Epithelial cell of prostate (primary cell): ENCODE data around the gene DPP10.

Experiments
- DNase-seq: peaks from one replicate; pipeline ENCODE4 v3.0.0-alpha.2; 2011; ENCODE audit warnings: low read depth, low spot score
- H3K27ac ChIP-seq: fragments of 450-650 bp; 2 replicates; pipeline ENCODE4 v1.5.1; 2017; ENCODE audit warnings: mild to moderate bottlenecking

DPP10 gene

GRCh38 chr2:115757286-115757685 lies 1314.8 kb downstream of the DPP10 start:
- H3K27ac ChIP-seq, result no peak overlapping the region
- DNase-seq, result no peak

GRCh38 chr2:115763601-115764000 lies 1321.2 kb downstream of the DPP10 start:
- no peak overlapping the region for H3K27ac ChIP-seq
- DNase-seq, result no peak

- no peak for DNase-seq
- H3K27ac ChIP-seq, result no peak overlapping the region
Observed at GRCh38 chr2:115771516-115771915, 1329.1 kb downstream of the DPP10 start.

- no peak for DNase-seq
- H3K27ac ChIP-seq, result no peak overlapping the region
Observed at GRCh38 chr2:115774361-115774760, 1331.9 kb downstream of the DPP10 start.

- H3K27ac ChIP-seq, result no peak overlapping the region
- no peak for DNase-seq
Observed at GRCh38 chr2:115779085-115779632, 1336.7 kb downstream of the DPP10 start.

- H3K27ac ChIP-seq, result no peak overlapping the region
- DNase-seq, result no peak
Observed at GRCh38 chr2:115782286-115782685, 1339.8 kb downstream of the DPP10 start.

- no peak for DNase-seq
- no peak overlapping the region for H3K27ac ChIP-seq
Observed at GRCh38 chr2:115796078-115796477, 1353.6 kb downstream of the DPP10 start.

- DNase-seq, result no peak
- no peak overlapping the region for H3K27ac ChIP-seq
Observed at GRCh38 chr2:115807276-115807675, 1364.8 kb downstream of the DPP10 start.

- H3K27ac ChIP-seq, result no peak overlapping the region
- DNase-seq, result no peak
Observed at GRCh38 chr2:115825912-115826311, 1383.5 kb downstream of the DPP10 start.

- no peak for DNase-seq
- H3K27ac ChIP-seq, result no peak overlapping the region
Observed at GRCh38 chr2:115833196-115833595, 1390.8 kb downstream of the DPP10 start.

- no peak for DNase-seq
- no peak overlapping the region for H3K27ac ChIP-seq
Observed at GRCh38 chr2:115838539-115838938, 1396.1 kb downstream of the DPP10 start.

- DNase-seq, result no peak
Observed at GRCh38 chr2:115842306-115842705, 1399.9 kb downstream of the DPP10 start.

GRCh38 chr2:115848192-115848591 lies 1405.8 kb downstream of the DPP10 start:
- no peak for DNase-seq
- no peak overlapping the region for H3K27ac ChIP-seq

More at GRCh38 chr2:115842306-115842705, 1399.9 kb downstream of the DPP10 start:
- no peak overlapping the region for H3K27ac ChIP-seq

GRCh38 chr2:115867024-115867423 lies 1424.6 kb downstream of the DPP10 start:
- DNase-seq, result no peak
- H3K27ac ChIP-seq, result no peak overlapping the region

GRCh38 chr2:115874427-115874826 lies 1432.0 kb downstream of the DPP10 start:
- DNase-seq, result no peak
- H3K27ac ChIP-seq, result no peak overlapping the region

- no peak for DNase-seq
- H3K27ac ChIP-seq, result no peak overlapping the region
Observed at GRCh38 chr2:115880558-115880957, 1438.1 kb downstream of the DPP10 start.

- DNase-seq, result no peak
- H3K27ac ChIP-seq, result no peak overlapping the region
Observed at GRCh38 chr2:115887209-115887776, 1444.9 kb downstream of the DPP10 start.
